SW 1271 (cell line): ENCODE measurements around the gene RBPMS2.

Source experiments
- DNase-seq, 2 experiments: peaks; one replicate each; lab custom pipeline; 2025; lab: John Stamatoyannopoulos, UW

The RBPMS2 gene

GRCh38 chr15:64720188-64720587, 55.2 kb downstream of the RBPMS2 start:
- no peak for DNase-seq

DNA sequence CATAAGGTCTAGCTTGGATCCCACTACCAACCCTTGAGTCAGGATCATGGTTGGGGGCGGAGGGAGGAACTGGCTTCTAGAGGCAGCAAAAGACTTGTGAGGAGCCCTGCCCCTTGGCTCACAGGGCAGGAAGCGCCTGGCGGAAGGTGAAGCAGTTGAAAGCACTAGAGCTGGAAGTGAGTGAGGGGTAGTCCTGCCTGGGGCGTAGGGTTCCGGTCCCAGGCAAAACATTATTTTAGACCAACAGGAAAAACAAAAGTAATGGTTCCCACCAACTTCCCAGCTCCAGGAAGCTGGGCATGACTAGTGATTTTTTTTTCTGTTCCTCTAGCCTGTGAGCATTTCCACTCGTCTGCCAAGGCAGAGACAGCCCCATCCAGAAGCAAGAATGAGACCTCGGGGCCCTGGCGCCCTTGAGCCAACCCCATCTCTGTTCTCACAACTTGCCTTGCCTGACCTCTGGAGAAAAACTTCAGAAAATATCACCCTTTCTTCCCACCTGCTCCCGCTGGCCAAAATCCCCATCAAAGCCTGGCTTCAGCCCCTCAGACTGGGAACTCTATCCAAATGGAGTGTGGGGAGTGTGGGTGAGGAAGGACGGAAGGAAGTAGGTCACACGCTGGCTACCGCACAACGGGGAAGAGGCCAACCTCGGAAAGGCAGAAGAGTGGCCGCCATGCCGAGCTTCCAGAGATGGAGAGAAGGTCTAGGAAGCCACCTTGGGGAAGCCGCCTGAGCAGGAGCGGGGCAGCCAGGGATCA, 57.5 kb downstream of the RBPMS2 start:
- no peak for DNase-seq

GRCh38 chr15:64717130-64717529, 58.3 kb downstream of the RBPMS2 start:
- DNase-seq: no peak

GRCh38 chr15:64716452-64716851, 58.9 kb downstream of the RBPMS2 start:
- DNase-seq: no peak

DNA sequence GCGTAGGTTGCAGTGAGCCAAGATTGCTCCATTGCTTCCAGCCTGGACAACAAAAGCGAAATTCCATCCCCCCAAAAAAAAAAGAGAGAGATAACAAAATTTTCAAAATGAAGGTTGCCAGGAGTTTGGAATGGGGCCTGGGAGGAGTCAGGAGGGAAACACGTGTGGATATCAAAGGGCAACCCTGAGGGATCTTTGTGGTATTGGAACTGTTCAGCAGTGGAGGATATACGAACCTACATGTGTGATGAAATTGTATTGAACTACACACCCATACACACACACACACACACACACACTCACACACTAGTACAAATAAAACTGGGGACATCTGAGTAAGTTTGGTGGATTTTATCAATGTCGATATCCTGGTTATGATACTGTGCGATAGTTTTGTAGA, 61.8 kb downstream of the RBPMS2 start:
- DNase-seq: no peak

DNA sequence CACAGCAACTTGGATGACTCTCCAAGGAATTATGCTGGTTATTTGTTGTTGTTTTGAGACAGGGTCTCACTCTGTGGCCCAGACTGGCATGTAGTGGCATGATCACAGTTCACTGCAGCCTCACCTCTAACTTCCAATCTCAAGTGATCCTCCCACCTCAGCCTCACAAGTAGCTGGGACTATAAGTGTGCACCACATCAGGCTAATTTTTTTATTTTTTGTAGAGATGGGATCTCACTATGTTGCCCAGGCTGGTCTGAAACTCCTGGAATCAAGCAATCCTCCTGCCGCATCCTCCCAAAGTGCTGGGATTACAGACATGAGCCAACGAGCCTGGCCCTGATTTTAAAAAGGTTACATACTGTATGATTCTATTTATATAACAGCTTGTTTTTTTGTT, 63.0 kb downstream of the RBPMS2 start:
- DNase-seq: no peak

DNA sequence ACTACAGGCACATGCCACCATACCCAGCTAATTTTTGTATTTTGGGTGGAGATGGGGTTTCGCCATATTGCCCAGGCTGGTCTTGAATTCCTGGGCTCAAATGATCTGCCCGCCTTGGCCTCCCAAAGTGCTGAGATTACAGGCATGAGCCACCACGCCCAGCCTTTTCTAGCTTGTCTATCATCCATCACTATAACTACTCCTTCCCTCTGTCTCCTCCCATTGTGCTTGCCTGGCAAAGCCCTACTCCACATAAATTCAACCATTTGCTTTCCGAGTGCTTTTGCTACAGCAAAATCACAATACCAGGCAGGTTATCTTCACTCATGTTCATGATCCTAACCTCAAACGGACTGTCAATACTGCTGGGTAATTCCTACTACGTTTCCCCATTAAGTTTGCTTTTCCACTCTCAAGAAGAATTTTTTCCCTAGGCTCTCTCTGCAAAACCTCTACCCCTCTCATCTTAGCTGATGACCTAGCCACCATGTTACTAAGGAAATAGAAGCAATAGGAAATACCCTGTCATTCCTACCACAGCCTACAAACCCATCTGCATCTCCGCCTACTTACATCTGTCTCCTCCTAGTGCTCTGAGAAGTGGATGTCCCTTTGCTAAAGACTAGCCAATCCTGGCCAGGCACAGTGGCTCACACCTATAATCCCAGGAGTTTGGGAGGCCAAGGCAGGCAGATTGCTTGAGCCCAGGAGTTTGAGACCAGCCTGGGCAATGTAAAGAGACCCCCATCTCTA, 64.5 kb downstream of the RBPMS2 start:
- no peak for DNase-seq

DNA sequence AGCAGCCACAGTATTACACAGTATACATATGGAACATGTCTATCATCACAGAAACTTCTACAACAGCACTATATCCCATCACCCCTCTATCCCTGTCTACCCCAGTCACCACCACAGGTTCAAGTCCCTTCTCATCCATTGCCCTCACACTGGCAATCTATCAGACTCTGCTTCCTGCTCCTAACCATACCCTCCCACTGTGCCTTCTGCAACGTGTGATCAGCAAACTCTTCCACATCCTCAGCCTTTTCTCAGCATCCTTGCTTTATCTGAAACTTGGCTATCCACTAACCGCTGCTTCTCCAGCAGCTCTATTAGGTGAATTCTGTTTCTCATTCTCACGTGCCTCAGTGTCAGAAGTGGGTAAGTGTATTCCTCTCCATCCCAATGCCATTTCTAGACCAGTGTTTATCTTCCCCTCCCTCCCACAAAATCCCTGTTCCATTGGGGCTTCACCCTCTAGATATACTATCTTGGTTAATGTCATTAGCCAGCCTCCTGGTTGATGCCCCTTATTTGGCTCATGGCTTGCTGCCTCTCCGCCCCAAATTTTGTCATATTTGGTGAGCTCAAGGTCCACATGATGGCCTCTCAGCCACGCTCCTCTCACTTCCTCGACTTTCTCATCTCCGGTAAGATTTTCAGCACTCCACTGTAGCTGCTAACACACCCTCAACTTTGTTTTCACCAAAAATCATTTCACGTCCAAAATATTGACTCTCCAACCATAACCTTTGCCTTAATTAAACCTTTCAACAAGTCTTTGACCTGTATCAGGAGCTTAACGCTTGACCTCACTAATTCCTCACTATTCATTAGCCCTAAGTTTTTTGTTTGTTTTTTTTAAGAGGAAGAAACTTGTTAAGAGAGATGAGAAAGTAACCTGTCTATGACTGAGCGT, 69.1 kb downstream of the RBPMS2 start:
- DNase-seq: no peak

- DNase-seq: no peak
These were observed 70.4 kb downstream of the RBPMS2 start for GRCh38 chr15:64705006-64705405.

DNA sequence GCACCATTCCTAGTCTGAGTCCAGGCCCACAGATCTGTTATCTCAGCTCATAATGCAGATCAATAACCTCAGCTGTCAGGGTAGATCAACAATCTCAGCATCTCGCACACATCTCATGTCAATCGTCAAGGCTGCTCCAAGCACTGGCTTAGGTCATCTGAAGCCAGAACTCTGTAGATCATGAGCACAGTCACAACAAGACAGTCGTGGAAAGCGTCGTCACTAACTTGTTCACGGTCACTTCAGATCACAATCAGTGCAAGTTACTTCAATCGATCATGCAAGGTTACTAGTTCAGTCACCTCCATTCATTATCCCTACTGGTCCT, 71.8 kb downstream of the RBPMS2 start:
- no peak for DNase-seq

GRCh38 chr15:64702816-64703631, 72.4 kb downstream of the RBPMS2 start:
- DNase-seq: peak; percentile 77 to 93

DNA sequence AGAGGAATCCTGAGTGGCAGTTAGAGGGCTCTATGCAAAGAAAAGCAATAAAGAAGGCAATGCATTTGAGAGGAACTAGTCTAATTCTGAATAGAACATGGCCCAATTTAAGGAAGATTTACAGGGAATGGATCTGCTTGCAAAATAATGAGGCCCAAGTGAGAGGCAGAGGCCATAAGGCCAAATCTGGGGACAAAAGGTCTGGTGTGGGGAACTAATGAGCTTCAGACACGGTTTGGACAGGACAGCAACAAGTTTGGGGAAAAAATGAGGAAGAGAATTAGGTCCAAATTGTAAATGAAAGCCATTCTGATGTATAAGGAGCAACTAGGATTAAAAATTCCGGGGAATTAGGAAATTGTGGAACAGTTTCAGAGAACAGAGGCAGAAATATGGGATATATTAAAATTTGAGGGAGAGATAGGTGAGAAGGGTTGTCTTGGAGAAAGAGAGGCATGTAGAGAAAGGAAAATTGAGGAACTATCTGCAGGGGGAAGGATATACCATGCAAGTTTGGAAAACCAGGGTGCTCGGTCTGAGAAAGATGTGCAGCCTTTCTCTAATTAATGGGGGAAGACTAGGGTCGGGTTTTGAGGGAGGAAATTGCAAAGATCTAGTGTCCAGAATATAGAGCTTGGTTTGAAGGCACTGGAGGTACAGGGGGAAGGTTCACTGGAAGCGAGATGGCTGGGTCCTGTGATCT, 73.8 kb downstream of the RBPMS2 start:
- no peak for DNase-seq

DNA sequence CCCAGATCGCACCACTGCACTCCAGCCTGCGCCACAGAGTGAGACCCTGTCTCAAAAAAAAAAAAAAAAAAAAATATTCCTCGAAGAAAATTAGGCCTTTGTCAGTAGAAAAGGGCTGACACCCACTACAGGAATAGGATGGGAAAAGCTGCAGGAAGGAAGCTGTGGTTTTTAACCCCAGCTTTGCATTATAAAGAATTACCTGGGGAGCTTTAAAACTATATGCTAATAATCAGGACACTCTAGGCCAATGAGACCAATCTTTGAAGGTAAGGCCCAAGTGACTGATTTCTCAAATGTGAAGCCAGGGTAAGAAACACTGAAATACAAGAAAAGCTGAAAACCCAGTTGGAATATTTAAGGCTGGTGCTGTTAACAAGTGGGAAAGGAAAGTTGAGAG, 74.3 kb downstream of the RBPMS2 start:
- no peak for DNase-seq

GRCh38 chr15:64699751-64700388, 75.5 kb downstream of the RBPMS2 start:
- no peak for DNase-seq

GRCh38 chr15:64698823-64699222, 76.6 kb downstream of the RBPMS2 start:
- no peak for DNase-seq

- DNase-seq: no peak
These were observed 77.4 kb downstream of the RBPMS2 start for GRCh38 chr15:64697911-64698369.

DNA sequence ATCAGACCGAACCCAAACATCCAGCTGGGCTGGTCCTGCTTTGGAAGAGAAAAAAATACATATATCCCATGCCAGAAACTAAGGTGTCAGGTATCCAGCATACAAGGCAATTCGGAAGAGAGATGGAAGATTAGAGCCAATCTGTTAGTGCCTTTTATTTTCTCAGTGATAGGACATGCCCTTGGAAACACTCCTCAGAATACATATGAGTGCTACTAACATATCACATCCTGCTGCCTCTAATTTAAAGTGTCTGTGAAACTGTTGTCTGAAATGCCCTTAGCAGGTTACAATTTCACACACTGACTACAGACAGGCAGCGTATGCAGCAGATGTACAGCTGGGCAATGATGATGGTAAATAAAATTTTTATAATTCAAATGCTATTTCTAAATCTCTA, 78.9 kb downstream of the RBPMS2 start:
- DNase-seq: no peak

DNA sequence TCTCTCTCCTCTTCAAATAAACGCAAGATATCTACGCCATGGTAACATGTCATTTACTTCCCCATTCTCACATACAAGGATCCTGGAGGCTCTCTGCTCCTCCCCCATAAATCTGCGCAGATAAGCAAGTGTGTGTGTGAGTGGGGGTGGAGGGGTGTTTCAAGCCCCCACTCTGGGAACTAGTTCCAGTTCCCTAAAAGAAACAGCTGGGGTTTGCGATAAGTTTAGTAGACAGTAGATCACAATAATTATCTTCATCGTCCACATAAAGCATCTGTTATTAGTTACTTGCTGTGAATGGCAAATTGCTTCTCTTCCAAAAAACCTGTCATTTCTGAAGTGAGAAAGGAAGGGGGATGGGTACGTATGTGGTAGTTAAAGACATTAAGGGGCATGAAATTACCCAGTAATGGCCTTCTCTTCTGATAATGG, 79.8 kb downstream of the RBPMS2 start:
- no peak for DNase-seq

DNA sequence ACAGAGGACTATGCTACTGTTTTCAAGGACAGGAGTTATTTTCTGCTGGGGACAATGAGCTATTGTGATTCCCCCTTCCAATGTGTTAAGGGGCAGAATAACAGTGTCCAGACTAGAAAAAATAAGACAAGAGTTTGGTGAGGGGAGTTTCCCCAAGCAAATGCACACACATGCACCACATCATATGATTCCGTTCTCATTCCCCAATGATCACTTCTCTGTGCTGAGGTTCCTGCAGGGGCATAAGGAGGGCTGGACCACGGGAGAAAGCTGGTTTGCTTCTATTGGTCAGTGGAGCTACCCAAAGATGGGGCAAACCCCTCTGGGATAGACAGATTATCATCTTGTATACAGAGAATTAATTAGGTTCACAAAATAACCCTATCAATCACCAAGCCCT, 80.6 kb downstream of the RBPMS2 start:
- no peak for DNase-seq

DNA sequence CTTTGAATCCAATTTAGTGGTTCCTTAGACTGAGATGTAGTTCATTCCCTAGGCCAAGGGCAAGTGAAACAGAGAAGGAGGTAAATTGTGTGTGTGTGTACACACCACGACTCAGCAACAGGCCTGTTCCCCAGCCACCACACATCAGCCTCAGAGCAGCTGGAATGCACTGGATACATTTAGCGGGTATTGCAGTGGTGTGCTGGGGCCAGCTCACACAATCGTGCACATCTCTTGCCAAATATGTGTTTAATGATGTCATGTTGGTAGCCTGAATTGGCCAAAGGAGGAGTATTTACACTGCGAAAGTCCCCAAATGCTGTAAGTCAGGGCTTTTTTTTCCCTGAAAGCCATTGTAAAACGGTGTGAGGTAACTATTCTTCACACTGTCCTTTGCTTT, 82.3 kb downstream of the RBPMS2 start:
- DNase-seq: no peak
